C4-2B (cell line): ENCODE measurements around the gene GRIP1.
"Not testable (repeated sequence)": the region's sequence is repeated elsewhere in the genome, so short reads cannot be mapped to it uniquely, and the experiment has no call there.

ENCODE experiments used
- H3K27ac ChIP-seq: fragments of 450-650 bp; 2 replicates; pipeline ENCODE4 v1.5.1; 2017
- CTCF ChIP-seq: fragments of 450-650 bp; conservative IDR thresholded peaks from 2 replicates; pipeline ENCODE4 v1.5.1; 2017; ENCODE audit warnings: mild to moderate bottlenecking
- ZFX ChIP-seq: fragments of 450-650 bp; IDR thresholded peaks from 2 replicates; pipeline ENCODE4 v1.6.1; 2017

GRIP1 gene

GRCh38 chr12:66508025-66508424 is 170.9 kb downstream of the GRIP1 start:
- TF ChIP-seq CTCF (no peak), ZFX (no peak)
- no peak overlapping the region for H3K27ac ChIP-seq

- no peak for TF ChIP-seq ZFX
- TF ChIP-seq CTCF, result no peak
- no peak overlapping the region for H3K27ac ChIP-seq
These were observed 175.1 kb downstream of the GRIP1 start for GRCh38 chr12:66503746-66504145.

GRCh38 chr12:66502911-66503310 is 176.0 kb downstream of the GRIP1 start:
- TF ChIP-seq ZFX (no peak), CTCF (no peak)
- H3K27ac ChIP-seq, result no peak overlapping the region

- TF ChIP-seq CTCF, result no peak
- no peak for TF ChIP-seq ZFX
These were observed 178.0 kb downstream of the GRIP1 start for GRCh38 chr12:66500841-66501240.

GRCh38 chr12:66500091-66500490 is 178.8 kb downstream of the GRIP1 start:
- no peak for TF ChIP-seq ZFX
- TF ChIP-seq CTCF, result no peak
- H3K27ac ChIP-seq, result no peak overlapping the region

More at GRCh38 chr12:66500841-66501240, 178.0 kb downstream of the GRIP1 start:
- H3K27ac ChIP-seq, result no peak overlapping the region

GRCh38 chr12:66499000-66499399 is 179.9 kb downstream of the GRIP1 start:
- TF ChIP-seq ZFX (no peak), CTCF (no peak)
- H3K27ac ChIP-seq, result no peak overlapping the region

GRCh38 chr12:66498059-66498458 is 180.8 kb downstream of the GRIP1 start:
- not testable (repeated sequence) for H3K27ac ChIP-seq

- no peak for TF ChIP-seq CTCF
- no peak for TF ChIP-seq ZFX
- no peak overlapping the region for H3K27ac ChIP-seq
These were observed 181.6 kb downstream of the GRIP1 start for GRCh38 chr12:66497008-66497897.
